ENCODE measurements around the gene MRTFA. TPM values are rescaled to one million over a fixed set of nuclear protein-coding genes. Genes with fewer than 3 reads are reported as not detected.
A peak's percentile ranks its signal among the peaks of the same experiment; 100 is the strongest.

The MRTFA gene
- total RNA-seq, 1 experiment from 2014 or later, result 28.0 TPM

DNA sequence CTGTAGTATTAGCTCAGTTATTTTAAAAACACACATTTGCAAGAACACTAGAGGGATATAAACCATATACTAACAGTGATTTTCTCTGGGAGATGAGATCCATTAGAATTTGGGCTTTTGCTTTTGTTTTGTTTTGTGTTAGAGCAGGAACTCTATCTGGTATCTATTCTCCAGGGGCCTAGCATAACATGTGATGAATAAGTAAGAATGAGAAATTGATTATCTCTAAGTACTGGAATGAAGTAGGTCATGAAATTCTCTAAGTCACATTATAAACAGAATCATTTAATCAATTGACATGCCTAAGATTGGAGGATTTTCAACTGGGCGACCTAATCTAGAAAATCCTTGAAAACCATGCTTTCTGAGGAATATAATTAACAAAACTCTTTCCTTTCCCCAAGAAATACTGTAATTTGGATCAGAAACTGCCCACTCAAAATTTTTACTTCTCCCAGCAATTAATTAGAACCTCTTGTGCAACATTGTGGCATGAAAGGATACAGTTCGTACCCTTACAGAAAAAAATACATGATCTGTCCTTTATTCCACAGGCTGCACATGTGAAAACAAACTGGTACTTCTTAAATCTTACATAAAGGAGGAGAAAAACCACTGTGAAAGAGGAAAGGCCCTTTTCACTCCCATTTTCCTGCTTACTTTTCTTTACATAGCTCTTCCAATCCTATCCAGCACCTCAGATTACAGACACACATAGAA lies 93.5 kb downstream of the MRTFA start (continued):
- TF ChIP-seq, protein P1, sequence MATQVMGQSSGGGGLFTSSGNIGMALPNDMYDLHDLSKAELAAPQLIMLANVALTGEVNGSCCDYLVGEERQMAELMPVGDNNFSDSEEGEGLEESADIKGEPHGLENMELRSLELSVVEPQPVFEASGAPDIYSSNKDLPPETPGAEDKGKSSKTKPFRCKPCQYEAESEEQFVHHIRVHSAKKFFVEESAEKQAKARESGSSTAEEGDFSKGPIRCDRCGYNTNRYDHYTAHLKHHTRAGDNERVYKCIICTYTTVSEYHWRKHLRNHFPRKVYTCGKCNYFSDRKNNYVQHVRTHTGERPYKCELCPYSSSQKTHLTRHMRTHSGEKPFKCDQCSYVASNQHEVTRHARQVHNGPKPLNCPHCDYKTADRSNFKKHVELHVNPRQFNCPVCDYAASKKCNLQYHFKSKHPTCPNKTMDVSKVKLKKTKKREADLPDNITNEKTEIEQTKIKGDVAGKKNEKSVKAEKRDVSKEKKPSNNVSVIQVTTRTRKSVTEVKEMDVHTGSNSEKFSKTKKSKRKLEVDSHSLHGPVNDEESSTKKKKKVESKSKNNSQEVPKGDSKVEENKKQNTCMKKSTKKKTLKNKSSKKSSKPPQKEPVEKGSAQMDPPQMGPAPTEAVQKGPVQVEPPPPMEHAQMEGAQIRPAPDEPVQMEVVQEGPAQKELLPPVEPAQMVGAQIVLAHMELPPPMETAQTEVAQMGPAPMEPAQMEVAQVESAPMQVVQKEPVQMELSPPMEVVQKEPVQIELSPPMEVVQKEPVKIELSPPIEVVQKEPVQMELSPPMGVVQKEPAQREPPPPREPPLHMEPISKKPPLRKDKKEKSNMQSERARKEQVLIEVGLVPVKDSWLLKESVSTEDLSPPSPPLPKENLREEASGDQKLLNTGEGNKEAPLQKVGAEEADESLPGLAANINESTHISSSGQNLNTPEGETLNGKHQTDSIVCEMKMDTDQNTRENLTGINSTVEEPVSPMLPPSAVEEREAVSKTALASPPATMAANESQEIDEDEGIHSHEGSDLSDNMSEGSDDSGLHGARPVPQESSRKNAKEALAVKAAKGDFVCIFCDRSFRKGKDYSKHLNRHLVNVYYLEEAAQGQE (IDR thresholded peaks at IDR 0.05; ENCODE audit: low read depth), result no peak
- TF ChIP-seq FOSL1 (IDR thresholded peaks at IDR 0.05; ENCODE audit: low read depth), result no peak
- TF ChIP-seq CBX3 (IDR thresholded peaks at IDR 0.05; ENCODE audit: low read depth), result no peak
- TF ChIP-seq SRF (IDR thresholded peaks at IDR 0.05; ENCODE audit: low read depth), result no peak
- no peak for TF ChIP-seq ELF1 (IDR thresholded peaks at IDR 0.05; ENCODE audit: borderline replicate concordance, low read depth)
- TF ChIP-seq, protein P2, sequence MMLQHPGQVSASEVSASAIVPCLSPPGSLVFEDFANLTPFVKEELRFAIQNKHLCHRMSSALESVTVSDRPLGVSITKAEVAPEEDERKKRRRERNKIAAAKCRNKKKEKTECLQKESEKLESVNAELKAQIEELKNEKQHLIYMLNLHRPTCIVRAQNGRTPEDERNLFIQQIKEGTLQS (IDR thresholded peaks at IDR 0.05), result no peak
- no peak for TF ChIP-seq CEBPB (IDR thresholded peaks at IDR 0.05; ENCODE audit: low read depth)
- TF ChIP-seq ZFX (IDR thresholded peaks at IDR 0.05), result no peak
- TF ChIP-seq, protein P3, sequence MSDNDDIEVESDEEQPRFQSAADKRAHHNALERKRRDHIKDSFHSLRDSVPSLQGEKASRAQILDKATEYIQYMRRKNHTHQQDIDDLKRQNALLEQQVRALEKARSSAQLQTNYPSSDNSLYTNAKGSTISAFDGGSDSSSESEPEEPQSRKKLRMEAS (IDR thresholded peaks at IDR 0.05), result no peak
- TF ChIP-seq EZH2phosphoT487 (IDR thresholded peaks at IDR 0.05; ENCODE audit: borderline replicate concordance), result no peak

DNA sequence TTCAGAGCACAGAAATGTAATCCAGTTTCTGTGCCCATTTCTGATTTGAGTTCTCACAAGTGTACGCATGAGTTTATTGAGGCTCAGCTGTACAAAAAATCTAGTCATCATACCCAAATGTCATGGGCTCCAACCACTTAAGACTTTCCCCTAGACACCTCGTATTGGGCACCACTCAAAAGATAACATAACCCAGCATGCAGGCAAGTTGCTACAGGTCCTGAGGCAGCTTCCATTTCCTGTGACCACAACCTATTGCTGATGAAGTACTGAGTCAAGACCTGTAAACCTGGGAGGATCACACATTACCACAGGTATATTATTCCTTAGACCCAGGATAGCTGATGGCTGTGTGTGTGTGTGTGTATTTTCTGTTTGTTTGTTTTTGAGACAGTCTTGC lies 95.2 kb downstream of the MRTFA start:
- no peaks in the 10 kb centered on the region for H3K27me3 ChIP-seq (ENCODE audit: insufficient read depth, low read length)
- no peaks in the 10 kb centered on the region for H4K20me1 ChIP-seq (ENCODE audit: insufficient read depth)
- H3K79me2 ChIP-seq (ENCODE audit: insufficient read depth, low read length), result 0 out of 2 replicates have a peak, but pooled peaks cover 7% of the 10 kb centered on the region
- RAD21 ChIA-PET (ENCODE audit: low non-redundant PET in 1 of 2, low total read pairs in 2 of 2, uncharacterized antibody in 2 of 2, unreplicated experiment in 2 of 2), result no interaction called here
- H3K4me2 ChIP-seq (ENCODE audit: low read length), result peak overlapping the region; percentile 18; the same call in 1 of the 2 replicates
- no TSS peak for BruUV-seq (replicated peaks)
- no peak overlapping the region for H3K4me3 ChIP-seq (replicated peaks in 1 of 2; ENCODE audit: low read depth in 1 of 2, low read length in 2 of 2)
- H3K9ac ChIP-seq (ENCODE audit: low read length), result no peak overlapping the region
- peaks cover 4 to 9% of the 10 kb centered on the region in 2 experiments; a peak in 3 of 4 replicates for H3K4me1 ChIP-seq (ENCODE audit: control insufficient read depth in 1 of 2, insufficient read depth in 2 of 2, low read length in 2 of 2)
- no peak overlapping the region for H2AFZ ChIP-seq (ENCODE audit: low read depth, low read length, poor library complexity, severe bottlenecking)
- ATAC-seq, result peak; percentile 50
- no peaks in the 10 kb centered on the region for H3K9me3 ChIP-seq (ENCODE audit: control insufficient read depth in 1 of 2, insufficient read depth in 1 of 2, low read depth in 1 of 2, low read length in 2 of 2)
- intact Hi-C loops (cut with micrococcal nuclease), result no loop called here
- no peak overlapping the region for H3K27ac ChIP-seq (ENCODE audit: low read depth, low read length)
- H3K9me2 ChIP-seq (ENCODE audit: insufficient read depth), result no peaks in the 10 kb centered on the region
- peak; percentile 8 for DNase-seq (ENCODE audit: low read depth, low spot score)
- CTCF ChIA-PET, result interaction anchor here (1.9 kb wide), 1 partner anchor 16 kb away, joined by 5 read pairs; no protein-coding TSS in a partner anchor
- POLR2A ChIA-PET, result interaction anchor here (1.2 kb wide), 1 partner anchor 110 kb away, joined by 3 read pairs; no protein-coding TSS in a partner anchor
- H3K36me3 ChIP-seq (ENCODE audit: control insufficient read depth in 1 of 2, insufficient read depth in 2 of 2, low read length in 2 of 2), result no peaks in the 10 kb centered on the region
- TF ChIP-seq, protein P4, sequence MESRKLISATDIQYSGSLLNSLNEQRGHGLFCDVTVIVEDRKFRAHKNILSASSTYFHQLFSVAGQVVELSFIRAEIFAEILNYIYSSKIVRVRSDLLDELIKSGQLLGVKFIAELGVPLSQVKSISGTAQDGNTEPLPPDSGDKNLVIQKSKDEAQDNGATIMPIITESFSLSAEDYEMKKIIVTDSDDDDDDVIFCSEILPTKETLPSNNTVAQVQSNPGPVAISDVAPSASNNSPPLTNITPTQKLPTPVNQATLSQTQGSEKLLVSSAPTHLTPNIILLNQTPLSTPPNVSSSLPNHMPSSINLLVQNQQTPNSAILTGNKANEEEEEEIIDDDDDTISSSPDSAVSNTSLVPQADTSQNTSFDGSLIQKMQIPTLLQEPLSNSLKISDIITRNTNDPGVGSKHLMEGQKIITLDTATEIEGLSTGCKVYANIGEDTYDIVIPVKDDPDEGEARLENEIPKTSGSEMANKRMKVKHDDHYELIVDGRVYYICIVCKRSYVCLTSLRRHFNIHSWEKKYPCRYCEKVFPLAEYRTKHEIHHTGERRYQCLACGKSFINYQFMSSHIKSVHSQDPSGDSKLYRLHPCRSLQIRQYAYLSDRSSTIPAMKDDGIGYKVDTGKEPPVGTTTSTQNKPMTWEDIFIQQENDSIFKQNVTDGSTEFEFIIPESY (IDR thresholded peaks at IDR 0.05; ENCODE audit: extremely low read depth, insufficient replicate concordance, low read length), result no peak
- TF ChIP-seq SP1 (IDR thresholded peaks at IDR 0.05; ENCODE audit: low read depth), result no peak
- TF ChIP-seq, protein P1 (IDR thresholded peaks at IDR 0.05; ENCODE audit: low read depth), result no peak
- no peak for TF ChIP-seq CBX3 (IDR thresholded peaks at IDR 0.05; ENCODE audit: low read depth)
- no peak for TF ChIP-seq CEBPB (IDR thresholded peaks at IDR 0.05; ENCODE audit: low read depth)
- no peak for TF ChIP-seq TCF7L2 (IDR thresholded peaks at IDR 0.05; ENCODE audit: borderline replicate concordance, extremely low read depth, insufficient read depth, insufficient read length)
- TF ChIP-seq, protein P2 (IDR thresholded peaks at IDR 0.05), result no peak
